B cell (primary cell): ENCODE data around the gene RFPL1. TPM values are rescaled to one million over a fixed set of nuclear protein-coding genes. Genes with fewer than 3 reads are reported as not detected.

Experiments
- ATAC-seq: fragments of 200-7000 bp; cut with Tn5 transposase; one replicate; pipeline ENCODE4 v1.10.0; 2021; ENCODE audit warnings: low read depth, mild to moderate bottlenecking, moderate number of reproducible peaks, moderate library complexity
- CTCF ChIA-PET: fragments of 350-600 bp; sonication (Branson Sonifier 250); formaldehyde crosslinking; loops from one replicate; lab custom pipeline; 2021; ENCODE audit warnings: antibody characterized with exemption, inconsistent platforms; lab: Charles Lee
- POLR2A ChIA-PET: fragments of 350-600 bp; sonication (Branson Sonifier 250); formaldehyde crosslinking; loops from one replicate; lab custom pipeline; 2021; ENCODE audit warnings: antibody characterized with exemption; lab: Charles Lee
- DNase-seq: peaks from one replicate; pipeline ENCODE4 v3.0.0; 2013
- H2AFZ ChIP-seq: 2 replicates; pipeline ENCODE4 v1.6.1; 2012; ENCODE audit warnings: mild to moderate bottlenecking, low read depth, low read length; ENCODE audit not compliant: insufficient read depth, poor library complexity, severe bottlenecking
- H3K27ac ChIP-seq, 2 donors: 1 replicate in 1 of 2; 2 replicates in 1 of 2; pipeline ENCODE4 v1.5.1; 2012 to 2013; ENCODE audit warnings: low read length in 2 of 2, mild to moderate bottlenecking in 2 of 2, moderate library complexity in 1 of 2
- H3K27me3 ChIP-seq, 4 experiments: fragments of 200-600 bp in 1 of 4; sonication (generic) in 1 of 4; replicated peaks in 1 of 4; 1 replicate in 2 of 4; 2 replicates in 2 of 4; pipeline versions ENCODE4 v1.6.1 to v1.7.0; 2013 to 2016; ENCODE audit warnings: low read length in 3 of 4, mild to moderate bottlenecking in 2 of 4, mixed read lengths in 1 of 4, moderate library complexity in 1 of 4; ENCODE audit not compliant: insufficient read depth in 4 of 4, control insufficient read depth in 3 of 4; ENCODE audit errors: control extremely low read depth in 1 of 4
- H3K36me3 ChIP-seq, 2 experiments: replicated peaks in 1 of 2; 1 replicate in 1 of 2; 2 replicates in 1 of 2; pipeline versions ENCODE4 v1.6.1 to v1.7.1; 2013; ENCODE audit warnings: low read length in 1 of 2; ENCODE audit not compliant: insufficient read depth in 2 of 2, control insufficient read depth in 1 of 2; ENCODE audit errors: control extremely low read depth in 1 of 2, extremely low read depth in 1 of 2
- H3K4me1 ChIP-seq, 2 donors: fragments of 200-600 bp in 1 of 2; sonication (generic) in 1 of 2; 1 replicate in 1 of 2; 2 replicates in 1 of 2; pipeline versions ENCODE4 v1.5.1 to v1.6.1; 2013 to 2017; ENCODE audit warnings: low read length in 2 of 2; ENCODE audit not compliant: control insufficient read depth in 2 of 2, insufficient read depth in 2 of 2
- H3K4me2 ChIP-seq: replicated peaks from 2 replicates; pipeline ENCODE3; 2012; ENCODE audit warnings: mild to moderate bottlenecking, low read depth, low read length; ENCODE audit not compliant: poor library complexity, severe bottlenecking
- H3K4me3 ChIP-seq, 5 experiments: fragments of 200-600 bp in 1 of 5; sonication (generic) in 1 of 5; 1 replicate in 3 of 5; 2 replicates in 2 of 5; pipeline versions ENCODE4 v1.5.1 to v1.7.0; 2011 to 2016; ENCODE audit warnings: low read length in 4 of 5, mild to moderate bottlenecking in 4 of 5, low read depth in 2 of 5, control low read depth in 1 of 5, moderate library complexity in 1 of 5; ENCODE audit not compliant: insufficient read depth in 1 of 5; ENCODE audit errors: control extremely low read depth in 1 of 5, extremely low read depth in 1 of 5
- H3K79me2 ChIP-seq: fragments of 200-600 bp; sonication (generic); one replicate; pipeline ENCODE4 v1.6.0; 2016; ENCODE audit warnings: low read length; ENCODE audit not compliant: control insufficient read depth, insufficient read depth
- H3K9ac ChIP-seq: fragments of 200-600 bp; sonication (generic); 2 replicates; pipeline ENCODE4 v1.6.1; 2017; ENCODE audit warnings: mild to moderate bottlenecking, low read length, moderate library complexity
- H3K9me3 ChIP-seq, 3 donors: one replicate each; pipeline versions ENCODE4 v1.6.1 to v1.7.1; 2013; ENCODE audit warnings: low read length in 2 of 3; ENCODE audit not compliant: control insufficient read depth in 2 of 3, insufficient read depth in 1 of 3; ENCODE audit errors: control extremely low read depth in 1 of 3
- H4K20me1 ChIP-seq: 2 replicates; pipeline ENCODE4 v1.6.0; 2012; ENCODE audit warnings: mild to moderate bottlenecking, low read length; ENCODE audit not compliant: insufficient read depth, control insufficient read depth, poor library complexity, severe bottlenecking
- H3K27ac Mint-ChIP-seq: one replicate; pipeline ENCODE4 v1.8.0; 2021; ENCODE audit warnings: mixed read lengths
- H3K27me3 Mint-ChIP-seq: one replicate; pipeline ENCODE4 v1.8.0; 2021; ENCODE audit warnings: mixed read lengths
- H3K4me1 Mint-ChIP-seq: one replicate; pipeline ENCODE4 v1.8.0; 2021; ENCODE audit warnings: mixed read lengths
- H3K4me3 Mint-ChIP-seq: one replicate; pipeline ENCODE4 v1.8.0; 2021; ENCODE audit warnings: mixed read lengths
- H3K9me3 Mint-ChIP-seq: one replicate; pipeline ENCODE4 v1.8.0; 2022; ENCODE audit warnings: mixed read lengths; ENCODE audit not compliant: insufficient read depth
- EZH2 ChIP-seq: IDR thresholded peaks from 2 replicates; pipeline ENCODE4 v1.6.1; 2012; ENCODE audit warnings: borderline replicate concordance, low read depth, mild to moderate bottlenecking, moderate library complexity, low read length; ENCODE audit not compliant: insufficient read depth, poor library complexity, severe bottlenecking
- WGBS: methylation state at CpG from one replicate; pipeline ENCODE4 v1.1.5; 2013; ENCODE audit warnings: missing lambda C conversion rate; ENCODE audit not compliant: insufficient coverage; 5-methylcytosine and 5-hydroxymethylcytosine counted together
- intact Hi-C: fragments of 100-400 bp; cut with micrococcal nuclease; formaldehyde crosslinking; loops from one replicate; pipeline ENCODE4 v1.10.0; 2022
- polyA plus RNA-seq: library from polyadenylated mRNA; depleted of rRNA; stranded (reverse); fragments of >200 nt; gene quantifications from 2 replicates; pipeline ENCODE4 v1.2.3, GENCODE V29; 2012
- total RNA-seq, 2 donors: library from RNA; stranded (reverse); fragments of 120-200 nt in 1 of 2; gene quantifications; 1 replicate in 1 of 2; 2 replicates in 1 of 2; pipeline versions ENCODE4 v1.2.3 to v1.2.4, GENCODE V29; 2013 to 2022
- TF ChIP-seq, protein P1 (sequence below): fragments of 200-600 bp; IDR thresholded peaks from one replicate; pipeline ENCODE4 v1.8.0; 2022; ENCODE audit warnings: antibody characterized with exemption, mild to moderate bottlenecking

The RFPL1 gene
- total and polyA plus RNA-seq, 2 donors (not counting 1 experiment from before 2014, with no cell fraction given) = not detected

DNA sequence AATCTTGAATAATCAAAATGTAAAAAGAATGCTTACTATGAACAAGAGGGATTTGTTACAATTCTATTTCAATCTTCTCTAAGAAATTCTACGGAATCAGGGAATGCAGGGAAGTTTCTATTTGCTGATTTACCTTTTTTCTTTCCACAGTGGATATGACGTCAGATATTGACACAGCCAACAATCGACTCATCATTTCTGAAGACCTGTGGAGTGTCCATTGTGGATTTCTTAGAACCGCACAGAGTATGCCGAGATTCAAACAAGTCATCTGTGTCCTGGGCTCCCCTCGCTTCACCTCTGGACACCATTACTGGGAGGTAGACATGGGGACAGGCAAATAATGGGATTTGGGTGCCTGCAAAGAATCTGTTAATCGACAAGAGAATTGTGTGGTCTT lies 4.1 kb upstream of the RFPL1 start:
- Histone ChIP-seq H4K20me1 (no peaks in the 10 kb centered on the region), H3K27me3 (peaks cover 0 to 8% (median 4%) of the 10 kb centered on the region in 4 experiments), H3K27ac (no peak overlapping the region), H3K9me3 (no peaks in the 10 kb centered on the region), H3K4me1 (no peaks in the 10 kb centered on the region), H3K79me2 (no peaks in the 10 kb centered on the region), H3K9ac (no peak overlapping the region), H3K4me2 (no peak overlapping the region), H3K36me3 (no peaks in the 10 kb centered on the region), H3K4me3 (no peak overlapping the region), H2AFZ (no peak overlapping the region)
- intact Hi-C loops = no loop called here
- ATAC-seq (no peak), DNase-seq (no peak)
- WGBS = 97% methylated on average over 4 of the region's 7 CpGs
- H3K4me3 Mint-ChIP-seq = no peak overlapping the region
- H3K9me3 Mint-ChIP-seq = no peaks in the 10 kb centered on the region
- no peaks in the 10 kb centered on the region for H3K4me1 Mint-ChIP-seq
- no peak overlapping the region for H3K27ac Mint-ChIP-seq
- ChIA-PET CTCF (no interaction called here), POLR2A (no interaction called here)
- no peak for TF ChIP-seq EZH2
- TF ChIP-seq, protein P1, sequence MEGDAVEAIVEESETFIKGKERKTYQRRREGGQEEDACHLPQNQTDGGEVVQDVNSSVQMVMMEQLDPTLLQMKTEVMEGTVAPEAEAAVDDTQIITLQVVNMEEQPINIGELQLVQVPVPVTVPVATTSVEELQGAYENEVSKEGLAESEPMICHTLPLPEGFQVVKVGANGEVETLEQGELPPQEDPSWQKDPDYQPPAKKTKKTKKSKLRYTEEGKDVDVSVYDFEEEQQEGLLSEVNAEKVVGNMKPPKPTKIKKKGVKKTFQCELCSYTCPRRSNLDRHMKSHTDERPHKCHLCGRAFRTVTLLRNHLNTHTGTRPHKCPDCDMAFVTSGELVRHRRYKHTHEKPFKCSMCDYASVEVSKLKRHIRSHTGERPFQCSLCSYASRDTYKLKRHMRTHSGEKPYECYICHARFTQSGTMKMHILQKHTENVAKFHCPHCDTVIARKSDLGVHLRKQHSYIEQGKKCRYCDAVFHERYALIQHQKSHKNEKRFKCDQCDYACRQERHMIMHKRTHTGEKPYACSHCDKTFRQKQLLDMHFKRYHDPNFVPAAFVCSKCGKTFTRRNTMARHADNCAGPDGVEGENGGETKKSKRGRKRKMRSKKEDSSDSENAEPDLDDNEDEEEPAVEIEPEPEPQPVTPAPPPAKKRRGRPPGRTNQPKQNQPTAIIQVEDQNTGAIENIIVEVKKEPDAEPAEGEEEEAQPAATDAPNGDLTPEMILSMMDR = no peak
- peaks cover 25% of the 10 kb centered on the region for H3K27me3 Mint-ChIP-seq

GRCh38 chr22:29435236-29436136 lies 2.9 kb upstream of the RFPL1 start:
- ChIA-PET POLR2A (interaction anchor here (0.5 kb wide), 1 partner anchor 70 kb away, joined by 3 read pairs; no protein-coding TSS in a partner anchor), CTCF (no interaction called here)

More at GRCh38 chr22:29435236-29436136, 2.9 kb upstream of the RFPL1 start:
- no peak overlapping the region for H3K27ac Mint-ChIP-seq
- no peak for DNase-seq
- Histone ChIP-seq H3K79me2 (no peaks in the 10 kb centered on the region), H4K20me1 (no peaks in the 10 kb centered on the region), H2AFZ (no peak overlapping the region), H3K27me3 (peaks cover 0 to 6% (median 3%) of the 10 kb centered on the region in 4 experiments), H3K4me1 (no peaks in the 10 kb centered on the region), H3K36me3 (no peaks in the 10 kb centered on the region), H3K27ac (no peak overlapping the region), H3K9me3 (no peaks in the 10 kb centered on the region), H3K4me3 (no peak overlapping the region), H3K9ac (no peak overlapping the region), H3K4me2 (no peak overlapping the region)
- H3K4me1 Mint-ChIP-seq = no peaks in the 10 kb centered on the region
- intact Hi-C loops = no loop called here
- no peak for TF ChIP-seq EZH2
- TF ChIP-seq, protein P1 = no peak
- H3K4me3 Mint-ChIP-seq = no peak overlapping the region
- peaks cover 23% of the 10 kb centered on the region for H3K27me3 Mint-ChIP-seq
- WGBS = 88% methylated on average over 2 of the region's 5 CpGs
- no peak for ATAC-seq
- no peaks in the 10 kb centered on the region for H3K9me3 Mint-ChIP-seq
